ENCODE measurements around the gene DHRSX.
"Not testable (repeated sequence)": the region's sequence is repeated elsewhere in the genome, so short reads cannot be mapped to it uniquely, and the experiment has no call there.

The DHRSX gene

DNA sequence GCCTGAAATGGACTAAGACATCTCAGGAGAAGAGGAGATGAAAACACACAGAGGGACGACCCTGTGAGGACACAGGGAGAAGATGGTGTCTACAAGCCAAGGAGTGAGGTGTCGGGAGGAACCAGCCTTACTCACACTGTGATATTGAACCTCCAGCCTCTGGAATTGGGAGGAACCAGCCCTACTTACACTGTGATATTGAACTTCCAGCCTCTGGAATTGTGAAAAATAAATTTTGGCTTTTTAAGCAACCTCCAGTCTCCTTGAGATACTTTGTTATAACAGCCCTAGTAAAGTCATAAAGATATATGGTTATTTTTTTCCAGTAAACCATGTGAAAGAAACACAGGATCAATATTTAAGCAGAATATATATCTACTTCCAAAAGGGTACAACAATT lies 76.5 kb downstream of the DHRSX start:
- TF ChIP-seq, protein P1, sequence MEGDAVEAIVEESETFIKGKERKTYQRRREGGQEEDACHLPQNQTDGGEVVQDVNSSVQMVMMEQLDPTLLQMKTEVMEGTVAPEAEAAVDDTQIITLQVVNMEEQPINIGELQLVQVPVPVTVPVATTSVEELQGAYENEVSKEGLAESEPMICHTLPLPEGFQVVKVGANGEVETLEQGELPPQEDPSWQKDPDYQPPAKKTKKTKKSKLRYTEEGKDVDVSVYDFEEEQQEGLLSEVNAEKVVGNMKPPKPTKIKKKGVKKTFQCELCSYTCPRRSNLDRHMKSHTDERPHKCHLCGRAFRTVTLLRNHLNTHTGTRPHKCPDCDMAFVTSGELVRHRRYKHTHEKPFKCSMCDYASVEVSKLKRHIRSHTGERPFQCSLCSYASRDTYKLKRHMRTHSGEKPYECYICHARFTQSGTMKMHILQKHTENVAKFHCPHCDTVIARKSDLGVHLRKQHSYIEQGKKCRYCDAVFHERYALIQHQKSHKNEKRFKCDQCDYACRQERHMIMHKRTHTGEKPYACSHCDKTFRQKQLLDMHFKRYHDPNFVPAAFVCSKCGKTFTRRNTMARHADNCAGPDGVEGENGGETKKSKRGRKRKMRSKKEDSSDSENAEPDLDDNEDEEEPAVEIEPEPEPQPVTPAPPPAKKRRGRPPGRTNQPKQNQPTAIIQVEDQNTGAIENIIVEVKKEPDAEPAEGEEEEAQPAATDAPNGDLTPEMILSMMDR (conservative IDR thresholded peaks at IDR 0.05; ENCODE audit: low read depth, low read length), result no peak
- DNase-seq (ENCODE audit: low read depth), result no peak
- H3K4me3 ChIP-seq (ENCODE audit: low read depth, low read length), result no peak overlapping the region

DNA sequence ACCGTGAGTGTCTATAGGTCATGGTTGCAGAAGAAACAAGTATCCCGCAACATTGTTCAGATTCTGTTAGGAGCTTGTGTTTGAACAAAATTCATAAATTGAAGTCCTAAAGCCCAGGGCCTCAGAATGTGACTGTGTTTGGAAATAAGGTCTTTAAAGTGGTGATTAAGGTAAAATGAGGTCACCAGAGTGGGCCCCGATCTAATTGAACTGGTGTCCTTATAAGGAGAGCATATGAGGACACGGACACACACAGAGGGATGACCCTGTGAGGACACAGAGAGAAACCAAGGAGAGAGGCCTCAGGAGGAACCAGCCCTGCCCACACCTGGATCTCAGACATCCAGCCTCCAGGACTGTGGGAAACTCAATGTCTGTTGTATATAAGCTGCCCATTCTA lies 76.9 kb downstream of the DHRSX start:
- DNase-seq (ENCODE audit: low read depth), result no peak
- TF ChIP-seq, protein P1 (conservative IDR thresholded peaks at IDR 0.05; ENCODE audit: low read depth, low read length), result no peak
- H3K4me3 ChIP-seq (ENCODE audit: low read depth, low read length), result no peak overlapping the region

DNA sequence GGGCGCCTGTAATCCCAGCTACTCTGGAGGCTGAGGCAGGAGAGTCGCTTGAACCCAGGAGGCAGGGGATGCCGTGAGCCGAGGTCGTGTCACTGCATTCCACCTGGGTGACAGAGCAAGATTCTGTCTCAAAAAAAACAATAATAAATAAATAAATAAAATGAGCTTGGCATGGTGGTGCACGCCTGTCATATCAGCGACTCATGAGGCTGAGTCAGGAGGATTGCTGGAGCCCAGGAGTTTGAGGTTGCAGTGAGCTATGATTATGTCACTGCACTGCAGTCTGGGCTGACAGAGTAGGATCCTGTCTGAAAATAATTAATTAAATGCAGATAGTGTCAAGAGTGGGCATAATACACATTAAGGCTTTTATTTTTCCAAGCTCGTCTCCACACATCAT lies 77.5 kb downstream of the DHRSX start:
- H3K4me3 ChIP-seq (ENCODE audit: low read depth, low read length), result no peak overlapping the region
- TF ChIP-seq, protein P1 (conservative IDR thresholded peaks at IDR 0.05; ENCODE audit: low read depth, low read length), result no peak
- peak; percentile 43 for DNase-seq (ENCODE audit: low read depth)

DNA sequence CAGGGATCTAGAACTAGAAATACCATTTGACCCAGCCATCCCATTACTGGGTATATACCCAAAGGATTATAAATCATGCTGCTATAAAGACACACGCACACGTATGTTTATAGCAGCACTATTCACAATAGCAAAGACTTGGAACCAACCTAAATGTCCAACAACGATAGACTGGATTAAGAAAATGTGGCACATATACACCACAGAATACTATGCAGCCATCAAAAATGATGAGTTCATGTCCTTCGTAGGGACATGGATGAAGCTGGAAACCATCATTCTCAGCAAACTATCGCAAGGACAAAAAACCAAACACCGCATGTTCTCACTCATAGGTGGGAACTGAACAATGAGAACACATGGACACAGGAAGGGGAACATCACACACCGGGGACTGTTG lies 81.4 kb downstream of the DHRSX start:
- H3K4me3 ChIP-seq (ENCODE audit: low read depth, low read length); DNase-seq (ENCODE audit: low read depth): not testable (repeated sequence)

DNA sequence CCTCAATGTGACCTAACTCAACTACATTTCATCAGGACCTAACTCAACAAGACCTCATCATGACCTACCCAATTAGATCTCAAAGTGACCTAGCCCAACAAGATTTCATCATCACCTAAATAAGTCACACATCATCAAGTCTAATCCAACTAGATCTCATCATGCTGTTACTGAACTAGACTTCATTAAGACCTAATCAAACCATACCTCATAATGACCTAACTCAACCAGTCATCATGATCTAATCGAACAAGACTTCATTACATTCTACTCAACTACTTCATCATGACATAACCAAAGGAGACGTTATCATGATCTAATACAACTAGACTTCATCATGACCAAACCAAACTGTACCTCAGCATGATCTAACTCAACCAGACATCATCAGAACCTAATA lies 82.8 kb downstream of the DHRSX start:
- TF ChIP-seq, protein P1 (conservative IDR thresholded peaks at IDR 0.05; ENCODE audit: low read depth, low read length), result no peak
- H3K4me3 ChIP-seq (ENCODE audit: low read depth, low read length), result no peak overlapping the region
- DNase-seq (ENCODE audit: low read depth), result no peak

DNA sequence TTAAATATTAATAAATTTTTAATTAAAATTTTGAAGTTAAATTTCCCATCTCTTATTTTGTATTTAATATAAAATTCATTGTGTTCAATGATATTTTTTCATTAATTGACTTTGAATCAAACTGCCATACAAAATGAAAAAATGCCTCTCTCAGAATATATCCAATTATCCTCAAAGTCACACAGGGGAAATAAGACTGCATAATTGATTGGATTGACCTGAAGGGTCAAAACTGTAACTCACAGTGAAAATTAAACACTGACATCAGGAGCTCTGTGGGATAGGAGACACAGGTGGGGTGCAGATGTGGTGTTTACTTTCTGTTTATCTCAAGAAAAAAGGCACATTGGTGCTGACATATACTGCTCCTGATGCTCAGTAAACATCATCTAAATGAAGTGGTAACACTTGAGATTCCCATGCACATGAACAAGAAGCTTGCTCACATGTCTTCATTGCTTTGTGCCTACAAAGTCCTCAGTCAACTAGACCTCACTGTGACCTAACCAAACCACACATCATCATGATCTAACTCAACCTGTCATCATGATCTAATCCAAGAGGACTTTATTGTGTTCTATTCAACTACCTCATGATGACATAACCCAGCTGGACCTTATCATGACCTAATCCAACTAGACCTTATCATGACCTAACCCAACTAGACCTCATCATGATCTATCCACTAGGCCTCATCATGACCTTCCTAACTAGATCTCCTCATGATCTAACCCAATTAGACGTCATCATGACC lies 83.7 kb downstream of the DHRSX start:
- TF ChIP-seq, protein P1 (conservative IDR thresholded peaks at IDR 0.05; ENCODE audit: low read depth, low read length), result no peak
- no peak overlapping the region for H3K4me3 ChIP-seq (ENCODE audit: low read depth, low read length)
- DNase-seq (ENCODE audit: low read depth), result no peak

DNA sequence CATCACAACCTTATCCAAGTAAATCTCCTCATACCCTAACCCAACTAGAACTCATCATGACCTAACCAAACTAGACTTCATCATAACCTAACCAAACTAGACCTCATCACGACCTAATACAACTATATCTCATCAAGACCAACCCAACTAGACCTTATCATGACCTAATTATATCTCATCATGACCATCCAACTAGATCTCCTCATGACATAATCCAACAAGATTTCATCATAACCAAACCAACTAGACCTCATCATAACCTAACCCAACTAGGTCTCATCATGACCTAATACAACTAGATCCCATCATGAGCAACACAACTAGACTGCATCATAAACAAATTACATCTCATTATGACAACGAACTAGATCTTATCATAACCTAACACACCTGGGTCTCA lies 86.4 kb downstream of the DHRSX start:
- TF ChIP-seq, protein P1 (conservative IDR thresholded peaks at IDR 0.05; ENCODE audit: low read depth, low read length), result no peak
- H3K4me3 ChIP-seq (ENCODE audit: low read depth, low read length), result no peak overlapping the region
- DNase-seq (ENCODE audit: low read depth), result no peak

All from choroid plexus epithelial cell (primary cell).